GM19351 (cell line): Measurements from ENCODE around the gene SDCCAG8.
"Not testable (repeated sequence)": the region's sequence is repeated elsewhere in the genome, so short reads cannot be mapped to it uniquely, and the experiment has no call there.

ENCODE experiments used
- ATAC-seq: cut with Tn5 transposase; IDR thresholded peaks from one replicate; pipeline ENCODE4 v1.9.1; 2021; ENCODE audit warnings: mild to moderate bottlenecking, moderate library complexity; ENCODE audit not compliant: unreplicated experiment

SDCCAG8 gene

DNA sequence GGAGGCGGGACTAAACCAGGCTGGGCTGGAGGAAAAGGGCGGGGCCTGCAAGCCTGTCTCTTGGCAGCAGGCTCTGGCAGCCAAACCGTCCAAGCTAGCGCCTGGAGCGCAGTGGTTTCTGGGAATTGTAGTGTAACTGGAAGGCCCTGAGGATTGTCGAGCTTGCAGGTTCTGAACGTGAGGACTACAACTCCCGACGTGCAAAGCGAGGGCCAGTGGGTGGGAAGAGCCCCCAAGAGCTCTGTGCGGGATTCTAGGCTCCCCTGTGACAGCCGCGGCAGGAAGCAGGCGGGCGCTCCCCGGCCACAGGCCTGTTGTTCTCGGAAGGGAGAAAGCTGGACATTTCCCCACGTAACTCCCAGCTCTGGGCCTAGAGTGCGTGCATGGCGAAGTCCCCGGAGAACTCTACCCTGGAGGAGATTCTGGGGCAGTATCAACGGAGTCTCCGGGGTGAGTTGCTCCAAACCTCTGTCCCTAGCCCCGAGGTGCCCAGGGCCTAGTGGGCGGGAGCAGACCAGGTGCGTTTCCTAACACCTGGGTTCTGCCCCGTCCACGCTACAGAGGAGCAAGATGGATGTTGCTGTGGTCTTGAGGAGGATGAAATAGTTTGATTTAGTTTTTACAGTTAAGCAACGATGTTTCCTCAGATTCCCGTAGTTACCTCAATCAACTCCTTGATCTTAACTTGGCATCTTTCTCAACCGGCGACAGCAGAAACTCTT is at the start of gene SDCCAG8:
TSS of gene SDCCAG8 (plus strand) at position 251 of the 722 bp plus-strand sequence. CDS start at position 384, 133 bp downstream.
- peak; percentile 65 for ATAC-seq

DNA sequence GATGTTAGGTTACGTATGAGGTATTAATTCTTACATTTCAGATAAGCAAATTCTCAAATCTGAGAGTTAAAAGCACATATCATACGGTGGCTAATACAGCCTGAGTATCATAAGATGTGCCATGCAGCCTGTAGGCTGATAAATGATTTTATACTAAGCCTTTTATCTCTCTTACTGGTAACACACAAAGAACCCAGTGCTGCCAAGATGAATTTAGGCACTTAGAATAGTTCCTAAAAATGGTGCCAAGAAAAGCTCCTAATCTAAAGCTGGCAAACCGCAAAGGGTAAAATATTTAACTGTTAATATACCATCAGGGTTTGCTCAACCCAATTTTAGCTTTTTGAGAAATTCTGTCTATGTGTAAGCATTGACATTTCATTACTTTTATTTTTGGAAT is 43.9 kb upstream of the SDCCAG8 start:
- not testable (repeated sequence) for ATAC-seq

DNA sequence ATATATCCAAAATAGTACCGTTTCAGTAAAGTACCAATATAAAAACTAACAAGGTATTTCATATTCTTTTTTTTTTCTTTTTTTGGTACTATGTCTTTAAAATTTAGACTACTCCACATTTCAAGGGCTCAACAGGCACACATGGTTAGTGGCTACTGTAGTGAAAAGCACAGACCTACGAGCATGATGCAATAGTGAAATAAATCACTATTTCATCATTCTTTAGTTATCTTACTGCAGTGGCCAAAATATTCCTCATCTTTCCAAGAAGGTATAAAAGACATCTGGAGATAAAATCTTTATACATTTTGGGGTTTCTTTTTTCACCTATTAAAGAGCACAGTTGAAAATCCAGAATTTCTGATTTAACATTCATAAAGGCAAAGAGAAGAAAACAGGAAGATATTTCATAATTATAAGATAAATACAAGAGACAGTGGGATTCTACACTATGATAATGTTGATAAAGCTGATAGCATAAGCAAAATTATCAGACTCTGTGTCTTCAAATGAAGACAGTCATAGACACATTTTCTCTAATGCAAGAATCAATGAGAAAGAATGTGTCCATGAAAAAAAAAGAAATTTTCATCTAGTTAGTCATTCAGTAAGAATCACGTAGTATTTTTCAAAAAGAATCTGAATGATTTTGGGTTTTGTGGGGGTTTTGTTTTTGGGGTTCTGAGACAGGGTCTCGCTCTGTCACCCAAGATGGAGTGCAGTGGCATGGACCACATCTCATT is 42.6 kb upstream of the SDCCAG8 start:
- no peak for ATAC-seq

DNA sequence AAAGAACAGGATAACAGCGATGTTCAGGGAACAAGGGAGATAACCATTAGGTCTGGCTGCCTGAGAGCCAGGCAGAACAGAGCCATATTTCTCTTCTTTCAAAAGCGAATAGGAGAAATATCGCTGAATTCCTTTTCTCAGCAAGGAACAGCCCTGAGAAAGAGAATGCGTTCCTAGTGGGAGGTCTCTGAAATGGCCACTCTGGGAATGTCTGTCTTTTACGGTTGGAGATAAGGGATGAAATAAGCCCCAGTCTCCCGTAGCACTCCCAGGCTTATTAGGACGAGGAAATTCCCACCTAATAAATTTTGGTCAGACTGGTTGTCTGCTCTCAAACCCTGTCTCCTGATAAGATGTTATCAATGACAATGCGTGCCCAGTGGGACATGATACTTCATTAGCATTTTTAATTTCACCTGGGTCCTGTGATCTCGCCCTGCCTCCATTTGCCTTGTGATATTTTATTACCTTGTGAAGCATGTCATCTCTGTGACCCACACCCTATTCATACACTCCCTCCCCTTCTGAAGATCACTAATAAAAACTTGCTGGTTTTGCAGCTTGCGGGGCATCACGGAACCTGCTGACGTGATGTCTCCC is 40.5 kb upstream of the SDCCAG8 start:
- ATAC-seq: not testable (repeated sequence)

DNA sequence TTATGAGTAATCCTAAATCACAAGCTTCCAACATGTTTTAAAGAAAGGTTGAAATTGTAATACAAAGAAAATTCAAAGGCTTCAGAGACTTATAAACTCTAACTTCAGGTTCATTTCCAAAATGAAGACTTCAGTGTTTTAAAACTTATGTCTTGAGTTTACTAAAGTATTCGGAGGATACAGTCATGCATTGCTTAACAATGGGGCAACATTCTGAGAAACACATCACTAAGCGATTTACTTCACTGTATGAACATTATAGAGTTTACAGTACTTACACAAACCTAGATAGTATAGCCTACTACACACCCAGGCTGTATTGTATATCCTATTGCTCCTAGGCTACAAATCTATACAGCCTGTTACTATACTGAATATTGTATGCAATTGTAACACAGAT is 39.1 kb upstream of the SDCCAG8 start:
- no peak for ATAC-seq

DNA sequence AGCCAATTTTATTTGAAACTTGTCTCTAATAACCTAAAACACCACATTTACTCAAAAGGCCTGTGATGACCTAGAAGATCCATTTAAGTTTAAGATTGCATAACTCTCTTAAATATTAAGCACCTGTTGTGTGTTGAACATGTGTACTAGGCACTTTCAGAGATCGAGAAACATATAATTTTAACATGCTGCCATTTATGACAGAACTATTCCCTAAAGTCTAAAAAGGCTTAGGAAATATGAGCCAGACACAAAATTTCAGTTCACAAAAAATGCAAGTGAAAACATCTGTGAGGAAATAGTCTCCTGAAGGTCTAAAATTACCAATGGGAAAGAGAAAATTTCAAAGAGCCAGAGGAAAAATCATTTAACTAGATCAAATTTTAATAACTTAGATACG is 38.5 kb upstream of the SDCCAG8 start:
- ATAC-seq: no peak

DNA sequence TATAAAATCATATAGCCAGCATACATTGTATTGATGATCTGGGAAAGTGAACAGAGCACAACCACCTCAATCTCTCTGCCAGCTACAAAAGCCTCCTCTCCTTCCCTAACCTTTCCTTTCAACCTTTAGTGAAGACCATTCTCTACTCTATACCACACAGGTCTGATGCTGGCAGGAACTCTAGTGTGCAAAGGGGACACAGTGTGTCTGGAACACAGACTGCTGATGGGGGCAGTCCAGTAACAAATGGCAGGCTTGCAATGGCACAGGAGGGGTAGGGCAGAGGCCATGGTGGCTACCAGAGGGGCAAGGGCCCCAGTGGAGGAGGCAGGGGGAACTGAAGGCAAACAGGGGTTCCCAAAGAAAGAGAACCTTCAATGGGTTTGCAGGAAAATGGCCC is 37.8 kb upstream of the SDCCAG8 start:
- no peak for ATAC-seq

DNA sequence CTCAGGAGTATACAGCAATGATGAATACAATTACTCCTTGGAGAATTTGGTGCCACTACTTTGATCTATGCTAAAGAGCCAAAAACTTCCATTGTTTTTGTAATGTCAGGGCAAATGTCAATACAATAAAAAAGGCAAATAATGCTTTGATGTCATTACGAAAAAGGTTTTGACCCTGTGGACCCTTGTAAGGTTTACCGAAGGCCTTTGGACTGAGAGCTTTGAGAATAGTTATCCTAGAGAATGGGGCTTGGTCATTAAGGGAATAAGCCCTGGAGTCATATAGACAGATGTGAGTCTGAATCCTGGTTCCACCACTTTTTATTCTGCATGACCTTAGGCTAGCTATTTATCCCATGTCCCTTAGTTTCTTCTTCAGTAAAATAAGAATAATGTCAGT is 28.2 kb upstream of the SDCCAG8 start:
- ATAC-seq: no peak

DNA sequence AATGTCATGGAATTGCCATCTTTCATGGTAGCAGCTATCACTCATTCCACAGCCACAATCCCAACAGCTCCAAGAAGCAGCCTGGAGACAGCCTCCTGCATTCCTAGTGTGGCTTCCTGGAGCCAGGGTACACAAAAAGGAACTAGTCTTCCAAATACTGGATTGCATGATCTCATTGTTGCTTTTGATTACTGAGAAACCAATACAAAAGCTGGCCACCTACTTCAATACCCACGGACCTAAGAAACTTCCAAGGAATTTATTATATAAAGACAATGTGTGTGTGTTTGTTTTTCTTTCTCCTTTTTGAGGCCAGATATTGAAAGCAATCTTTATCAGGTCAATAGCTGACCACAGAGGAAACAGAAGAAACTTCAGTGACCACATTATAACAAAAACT is 26.3 kb upstream of the SDCCAG8 start:
- ATAC-seq: no peak

DNA sequence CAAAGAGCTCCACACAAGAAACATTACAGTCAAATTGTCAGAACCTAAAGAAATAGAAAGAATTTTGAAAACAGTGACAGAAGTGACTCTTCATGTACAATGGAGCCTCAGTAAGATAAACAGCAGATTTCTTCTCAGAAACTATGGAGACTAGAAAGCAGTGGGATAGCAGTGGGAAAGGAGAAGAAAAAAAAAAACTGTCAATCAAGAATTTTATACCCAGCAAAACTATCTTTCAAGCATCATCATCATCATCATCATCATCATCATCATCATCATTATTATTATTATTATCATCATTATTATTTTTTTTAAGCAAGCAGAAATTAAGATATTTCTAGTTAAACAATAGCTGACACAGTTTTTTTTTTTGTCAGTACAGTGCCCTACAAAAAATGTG is 24.9 kb upstream of the SDCCAG8 start:
- ATAC-seq: no peak

DNA sequence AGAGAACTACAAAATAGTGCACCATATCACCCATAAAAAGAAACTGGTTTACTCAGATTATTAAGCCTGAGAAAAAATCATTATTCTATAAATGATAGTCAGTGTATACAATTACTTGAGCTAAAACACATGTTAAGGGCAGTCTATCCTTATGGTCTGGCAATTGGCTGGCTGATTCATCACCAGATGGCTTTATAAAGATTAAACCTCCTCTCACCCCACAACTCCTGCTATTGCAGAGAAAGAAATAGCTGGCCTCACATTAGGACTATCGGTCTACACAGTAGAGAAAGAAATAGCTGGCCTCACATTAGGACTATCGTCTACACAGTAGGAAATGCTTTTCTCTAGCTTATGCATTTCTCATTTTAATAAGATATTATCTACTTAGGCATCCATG is 21.9 kb upstream of the SDCCAG8 start:
- no peak for ATAC-seq

DNA sequence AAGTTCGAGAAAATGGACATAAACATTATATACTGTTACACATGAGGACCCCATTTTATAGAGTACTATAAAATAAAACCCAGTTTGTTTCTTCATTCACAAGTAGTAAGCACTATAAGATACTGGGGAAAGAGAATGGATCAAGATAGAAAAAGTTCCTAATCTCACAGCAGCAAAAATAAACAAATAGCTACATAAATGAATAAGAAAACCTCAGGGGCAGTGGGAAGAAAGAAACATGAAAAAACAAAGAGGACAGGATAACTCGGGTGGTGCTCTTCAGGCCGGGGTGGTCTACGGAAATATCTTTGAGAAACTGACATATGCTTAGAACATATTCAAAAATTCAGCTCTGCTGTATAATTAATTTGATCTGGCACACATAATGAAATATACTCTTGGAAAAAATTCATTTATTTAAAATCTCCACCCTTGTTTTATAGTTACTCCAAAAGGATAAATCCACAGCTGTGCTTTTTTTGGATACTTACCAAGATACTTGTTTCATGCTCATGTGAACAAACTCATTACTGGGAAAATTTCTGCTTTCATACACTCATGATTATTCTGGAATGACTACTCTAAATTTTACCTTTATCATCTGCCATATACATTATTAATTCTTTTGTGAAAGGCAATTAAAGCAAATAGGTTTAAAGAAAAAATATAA is 20.7 kb upstream of the SDCCAG8 start:
- no peak for ATAC-seq

DNA sequence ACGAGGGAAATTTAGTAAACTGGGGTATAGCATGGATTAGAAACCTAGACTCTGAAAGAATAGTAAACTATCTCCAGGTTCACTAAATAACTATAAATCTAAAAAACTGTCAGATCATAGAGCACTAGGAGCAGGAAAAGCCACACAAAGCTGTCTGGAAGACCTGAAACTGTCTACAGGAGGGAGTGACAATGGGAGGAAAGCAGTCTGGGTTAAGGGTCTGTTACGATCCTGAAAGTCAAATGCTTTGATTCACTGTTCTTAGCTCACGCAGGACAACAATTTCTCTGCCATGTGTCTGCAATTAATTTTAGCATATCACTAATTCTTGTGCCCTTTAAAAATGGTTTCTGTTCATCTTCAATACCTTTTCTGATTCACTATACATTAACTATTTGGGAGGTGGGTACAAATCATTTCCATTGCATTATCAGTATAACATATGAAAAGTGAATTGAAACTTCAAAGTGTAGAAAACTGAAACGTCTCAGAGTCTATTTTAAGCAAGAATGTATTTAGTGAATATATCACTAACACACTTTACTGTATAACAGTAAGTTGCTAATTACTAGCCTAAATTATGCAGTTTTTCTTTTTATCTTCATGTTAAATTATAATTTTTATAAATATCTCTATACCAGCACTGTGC is 19.1 kb upstream of the SDCCAG8 start:
- ATAC-seq: peak; percentile 87

DNA sequence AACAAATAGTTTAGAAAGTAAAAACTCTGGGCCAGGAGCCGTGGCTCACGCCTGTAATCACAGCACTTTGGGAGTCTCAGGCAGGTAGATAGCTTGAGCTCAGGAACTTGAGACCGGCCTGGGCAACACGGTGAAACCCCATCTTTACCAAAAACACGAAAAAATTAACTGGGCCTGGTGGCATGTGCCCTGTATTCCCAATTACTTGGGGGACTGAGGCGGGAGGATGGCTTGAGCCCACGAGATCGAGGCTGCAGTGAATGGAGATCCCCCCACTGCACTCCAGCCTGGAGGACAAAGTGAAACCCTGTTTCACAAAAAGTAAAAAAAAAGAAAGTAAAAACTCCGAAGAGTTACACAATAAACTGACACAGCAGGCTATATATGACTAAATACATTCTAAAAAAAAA is 11.4 kb upstream of the SDCCAG8 start:
- peak; percentile 49 for ATAC-seq

DNA sequence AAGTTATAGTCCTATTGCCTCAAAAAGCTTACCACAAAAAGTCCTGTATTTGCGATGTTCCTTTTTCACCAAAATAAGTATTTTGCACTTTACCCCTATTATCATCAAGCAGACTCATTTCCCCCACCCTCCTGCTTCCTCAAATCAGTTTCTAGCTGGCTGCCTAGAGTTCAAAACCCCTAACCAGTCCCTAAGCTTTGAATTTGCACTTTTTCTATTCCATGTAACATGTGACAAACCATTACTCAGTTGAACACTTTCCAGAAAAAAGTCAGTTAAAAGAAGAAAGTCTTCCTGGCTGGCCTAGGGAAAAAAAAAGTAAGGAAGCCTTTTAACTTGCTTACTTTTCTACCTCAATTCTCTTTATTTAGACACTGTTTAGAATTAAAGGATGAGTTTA is 8.9 kb upstream of the SDCCAG8 start:
- peak; percentile 62 for ATAC-seq

DNA sequence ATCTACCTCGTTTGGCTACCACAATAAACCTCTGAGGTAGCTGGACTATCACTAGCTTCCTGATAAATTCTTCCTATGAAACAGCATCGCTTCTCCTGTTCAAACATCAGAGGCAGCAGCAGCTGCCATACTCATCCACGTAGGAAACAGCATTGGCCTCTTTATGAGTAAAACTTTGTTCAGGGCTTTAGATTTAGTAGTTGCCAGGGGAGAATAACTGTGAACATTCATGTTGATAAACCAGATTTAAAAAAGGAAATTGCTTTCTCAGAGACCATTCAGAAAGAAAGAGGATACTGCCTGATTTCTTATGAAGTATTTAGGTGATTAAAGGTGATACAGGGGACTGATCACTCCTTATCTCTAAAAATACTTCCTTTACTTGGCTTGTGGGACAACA is 7.9 kb upstream of the SDCCAG8 start:
- ATAC-seq: no peak

DNA sequence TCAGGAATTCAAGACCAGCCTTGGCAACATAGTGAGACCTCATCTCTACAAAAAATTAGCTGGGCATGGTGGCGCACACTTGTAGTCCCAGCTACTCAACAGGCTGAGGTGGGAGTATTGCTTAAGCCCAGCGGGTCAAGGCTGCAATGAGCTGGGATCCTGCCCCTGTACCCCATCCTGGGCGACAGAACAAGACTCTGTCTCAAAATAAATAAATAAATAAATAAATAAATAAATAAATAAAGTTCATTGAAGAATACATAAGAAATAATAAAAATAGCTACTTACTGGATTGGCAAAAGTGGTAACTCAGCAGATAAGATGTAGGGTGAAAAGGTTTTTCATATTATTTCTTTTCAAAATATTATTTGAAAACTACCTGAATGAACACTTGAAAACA is 6.6 kb upstream of the SDCCAG8 start:
- ATAC-seq: no peak

DNA sequence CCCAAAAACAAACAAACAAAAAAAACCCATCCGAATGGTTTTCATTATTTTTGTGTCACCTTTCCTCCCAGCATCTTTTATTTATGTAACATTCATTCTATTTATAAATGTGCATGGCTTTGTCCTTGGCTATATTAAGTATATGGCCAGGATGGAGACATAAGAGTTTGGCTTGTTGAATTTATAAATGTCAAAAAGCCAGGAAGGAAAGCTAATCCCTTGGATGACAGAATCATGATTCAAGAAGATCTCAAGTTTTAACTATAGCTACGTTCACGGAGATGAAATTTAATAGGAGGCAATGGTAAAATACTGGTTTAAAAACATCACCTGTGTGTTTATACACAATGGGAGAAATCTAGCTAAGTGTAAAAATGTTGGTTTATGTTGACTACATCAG is 5.7 kb upstream of the SDCCAG8 start:
- ATAC-seq: no peak

DNA sequence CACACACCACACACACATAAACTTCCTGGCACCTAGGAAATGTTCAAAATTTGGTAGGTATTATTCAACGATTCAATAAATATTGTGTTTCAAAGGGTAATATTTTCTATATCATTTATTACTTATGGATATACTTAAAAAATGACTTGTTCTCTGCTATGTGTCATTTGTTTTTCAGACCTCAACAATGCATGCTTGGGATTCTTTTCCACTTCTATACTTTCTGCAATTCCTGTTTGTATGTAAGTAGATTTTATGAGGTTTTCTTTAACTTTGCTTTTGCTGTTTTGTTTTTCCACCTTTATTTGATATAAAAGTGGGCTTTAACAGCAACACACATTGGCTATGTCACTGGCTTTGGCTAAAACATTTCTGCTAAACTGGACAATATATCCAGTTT is 4.3 kb upstream of the SDCCAG8 start:
- ATAC-seq: no peak

DNA sequence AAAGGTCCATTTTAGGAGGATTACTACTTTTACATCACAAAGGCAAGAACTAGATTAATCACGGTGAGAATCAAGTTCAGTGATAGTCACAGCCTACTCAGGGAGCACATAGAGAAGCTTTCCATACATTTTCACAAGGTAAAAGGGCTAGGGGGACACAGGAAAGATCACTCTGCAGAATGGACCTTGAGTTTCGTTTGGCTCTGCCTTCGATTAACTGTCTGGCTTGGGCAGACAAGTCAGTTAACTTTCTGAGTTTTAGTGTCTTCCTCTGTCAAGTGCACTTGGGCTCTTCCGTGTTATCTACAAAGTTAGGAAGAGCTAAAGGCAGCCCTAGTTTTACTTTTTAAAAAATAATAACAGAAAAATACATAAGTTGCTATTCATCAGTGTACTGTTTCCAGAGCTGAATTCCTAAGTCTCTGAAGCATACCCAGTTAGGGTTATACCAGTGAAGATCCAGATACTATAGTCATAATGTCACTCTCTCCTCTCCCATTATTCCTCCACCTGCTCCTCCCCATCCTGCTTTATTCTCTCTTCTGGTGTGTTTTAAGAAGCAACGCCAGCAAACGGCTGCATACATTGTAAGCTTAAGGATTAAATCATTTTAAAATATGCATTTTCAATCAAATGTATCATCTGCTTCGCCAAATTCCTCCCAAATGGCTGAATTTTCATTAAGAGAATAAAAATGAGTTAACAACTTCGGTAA is 2.5 kb upstream of the SDCCAG8 start:
- no peak for ATAC-seq

DNA sequence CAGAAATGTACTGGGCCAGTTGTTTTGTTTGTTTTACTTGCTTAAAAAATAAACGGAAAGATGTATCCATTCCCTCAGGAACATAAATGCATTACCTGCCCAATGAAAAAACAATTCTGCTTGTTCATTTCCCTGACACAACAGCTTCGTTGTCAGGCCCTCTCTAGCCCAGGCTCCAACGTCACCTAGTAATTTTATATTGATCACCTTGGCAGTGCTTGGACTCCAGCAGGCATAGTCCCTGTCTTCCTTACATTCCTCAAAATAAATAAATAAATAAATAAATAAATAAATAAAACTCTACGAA is 2.0 kb upstream of the SDCCAG8 start:
- ATAC-seq: no peak
